ENCODE data around the gene AP1B1.

AP1B1 gene

DNA sequence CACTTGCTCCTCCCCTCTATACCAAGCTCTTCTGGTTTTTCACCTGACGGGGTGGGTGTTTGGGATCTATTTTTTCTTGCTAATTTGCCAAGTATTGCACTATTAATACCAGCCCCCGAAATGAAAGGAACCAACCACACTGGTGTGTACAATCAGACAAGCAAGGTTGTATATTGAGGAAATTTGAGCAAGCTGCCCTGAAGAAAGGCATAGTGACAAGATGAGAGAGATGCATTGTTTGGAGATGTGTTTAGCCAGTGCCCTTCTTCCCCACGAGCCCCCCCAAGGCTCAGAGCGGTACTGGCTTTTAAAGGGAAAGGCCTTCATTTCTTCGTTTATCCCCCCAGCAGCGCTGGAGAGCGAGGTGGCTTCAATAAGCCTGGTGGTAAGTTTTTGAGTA, 97.2 kb downstream of the AP1B1 start:
- DNase-seq, result no peak

DNA sequence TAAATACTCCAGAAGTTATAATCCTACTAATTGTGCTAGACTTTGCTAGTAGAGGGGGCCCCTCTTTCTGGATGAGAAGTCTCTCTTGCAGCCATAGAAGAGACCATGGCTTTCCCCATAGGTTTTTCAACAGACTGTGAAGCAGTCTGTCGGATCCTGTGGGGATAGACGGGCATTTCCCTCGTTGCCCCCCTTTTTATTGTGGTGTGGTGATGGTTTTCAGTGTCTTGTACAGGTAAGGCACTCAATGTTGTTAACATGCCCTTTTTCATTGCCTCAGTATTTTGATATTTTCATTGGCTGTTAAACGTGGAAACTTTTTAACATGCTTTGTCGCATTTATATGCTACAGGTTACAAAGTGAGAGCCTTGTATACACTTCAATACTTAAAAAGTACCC, 98.3 kb downstream of the AP1B1 start:
- DNase-seq, result no peak

DNA sequence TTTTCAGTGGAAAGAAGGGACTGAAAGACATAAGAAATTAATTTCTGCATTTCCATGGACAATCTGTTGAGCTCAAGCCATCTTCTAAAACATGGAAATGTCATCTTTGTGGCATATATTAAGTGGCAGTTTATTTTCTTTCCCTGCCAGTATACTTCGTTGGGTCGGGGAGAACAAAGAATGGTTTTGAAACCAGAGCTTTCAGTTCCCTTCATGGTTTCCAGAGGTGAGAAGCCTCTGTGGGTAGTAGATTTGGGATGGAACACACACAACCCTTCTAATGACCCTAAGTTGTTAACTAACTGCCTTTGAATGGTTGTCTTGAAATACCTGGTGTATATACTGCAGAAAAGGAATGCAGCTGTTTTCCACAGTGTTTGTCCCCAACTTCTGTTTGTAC, 99.5 kb downstream of the AP1B1 start:
- no peak for DNase-seq

DNA sequence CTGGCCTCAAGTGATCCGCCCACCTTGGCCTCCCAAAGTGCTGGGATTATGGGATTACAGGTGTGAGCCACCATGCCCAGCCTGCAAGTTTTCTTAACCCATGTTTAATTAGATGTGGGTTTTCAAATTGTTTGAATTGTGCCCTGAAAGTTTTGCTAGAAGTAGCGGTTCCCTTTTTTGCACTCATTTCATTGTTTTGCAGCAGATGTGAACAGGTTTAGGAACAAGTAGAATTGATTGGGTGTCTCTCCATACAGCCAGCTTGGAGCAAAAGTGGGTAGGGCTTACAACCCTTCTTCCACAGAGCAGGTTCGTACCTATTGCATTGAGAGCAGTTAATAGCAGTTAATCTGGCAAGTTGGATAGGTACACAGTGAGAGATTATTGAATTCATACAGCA, 104.2 kb downstream of the AP1B1 start:
- no peak for DNase-seq

- DNase-seq, result no peak
These were observed 110.4 kb downstream of the AP1B1 start for GRCh38 chr22:29277927-29278326.
